ENCODE data around the gene LPP. TPM values are rescaled to one million over a fixed set of nuclear protein-coding genes. Genes with fewer than 3 reads are reported as not detected.

LPP gene
- total and polyA plus RNA-seq, 4 donors = 11.1 to 219 (median 66.5) TPM

DNA sequence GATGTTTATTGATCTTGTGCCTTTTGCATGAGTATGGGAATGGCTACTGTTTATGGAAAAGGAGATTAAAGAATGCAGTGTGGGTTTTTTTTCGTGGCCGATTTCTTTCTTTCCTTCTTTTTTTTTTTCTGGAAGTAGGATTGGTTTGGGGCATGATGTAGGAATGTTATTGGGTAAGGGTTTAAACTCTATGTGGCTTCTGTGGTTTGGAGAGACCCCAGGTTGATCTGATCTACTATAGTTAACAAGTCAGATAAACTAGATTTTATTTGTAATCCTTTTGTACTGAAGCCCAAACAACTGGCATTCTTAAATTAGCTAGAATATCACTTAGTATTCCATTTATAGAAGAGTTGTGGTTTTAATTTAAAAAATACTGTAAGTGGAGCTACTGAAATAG lies 304.8 kb downstream of the LPP start:
- Histone ChIP-seq H3K4me1 (ENCODE audit: control insufficient read depth in 5 of 5, insufficient read depth in 5 of 5, low read length in 5 of 5) (peaks cover 0 to 9% (median 0%) of the 10 kb centered on the region in 5 donors), H3K9me3 (ENCODE audit: control insufficient read depth in 4 of 4, insufficient read depth in 3 of 4, low read length in 3 of 4) (no peaks in the 10 kb centered on the region), H3K36me3 (ENCODE audit: control insufficient read depth in 4 of 4, insufficient read depth in 4 of 4, low read length in 4 of 4) (peaks cover 0 to 2% (median 0%) of the 10 kb centered on the region in 4 donors), H3K27me3 (ENCODE audit: control insufficient read depth in 3 of 3, insufficient read depth in 3 of 3, low read length in 2 of 3) (no peaks in the 10 kb centered on the region), H3K27ac (ENCODE audit: low read depth in 1 of 2, low read length in 1 of 2) (no peak overlapping the region), H3K4me3 (no peak overlapping the region), H3K9ac (ENCODE audit: insufficient read depth in 1 of 2, low read length in 2 of 2) (no peak overlapping the region)
- DNase-seq (no peak), ATAC-seq (ENCODE audit: insufficient read depth, low FRiP score) (no peak)
- TF ChIP-seq, protein P1, sequence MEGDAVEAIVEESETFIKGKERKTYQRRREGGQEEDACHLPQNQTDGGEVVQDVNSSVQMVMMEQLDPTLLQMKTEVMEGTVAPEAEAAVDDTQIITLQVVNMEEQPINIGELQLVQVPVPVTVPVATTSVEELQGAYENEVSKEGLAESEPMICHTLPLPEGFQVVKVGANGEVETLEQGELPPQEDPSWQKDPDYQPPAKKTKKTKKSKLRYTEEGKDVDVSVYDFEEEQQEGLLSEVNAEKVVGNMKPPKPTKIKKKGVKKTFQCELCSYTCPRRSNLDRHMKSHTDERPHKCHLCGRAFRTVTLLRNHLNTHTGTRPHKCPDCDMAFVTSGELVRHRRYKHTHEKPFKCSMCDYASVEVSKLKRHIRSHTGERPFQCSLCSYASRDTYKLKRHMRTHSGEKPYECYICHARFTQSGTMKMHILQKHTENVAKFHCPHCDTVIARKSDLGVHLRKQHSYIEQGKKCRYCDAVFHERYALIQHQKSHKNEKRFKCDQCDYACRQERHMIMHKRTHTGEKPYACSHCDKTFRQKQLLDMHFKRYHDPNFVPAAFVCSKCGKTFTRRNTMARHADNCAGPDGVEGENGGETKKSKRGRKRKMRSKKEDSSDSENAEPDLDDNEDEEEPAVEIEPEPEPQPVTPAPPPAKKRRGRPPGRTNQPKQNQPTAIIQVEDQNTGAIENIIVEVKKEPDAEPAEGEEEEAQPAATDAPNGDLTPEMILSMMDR (IDR thresholded peaks at IDR 0.05; ENCODE audit: control extremely low read depth, extremely low read depth) = no peak
- 35 to 85% methylated on average over 2 of the region's 2 CpGs for WGBS, 2 donors

DNA sequence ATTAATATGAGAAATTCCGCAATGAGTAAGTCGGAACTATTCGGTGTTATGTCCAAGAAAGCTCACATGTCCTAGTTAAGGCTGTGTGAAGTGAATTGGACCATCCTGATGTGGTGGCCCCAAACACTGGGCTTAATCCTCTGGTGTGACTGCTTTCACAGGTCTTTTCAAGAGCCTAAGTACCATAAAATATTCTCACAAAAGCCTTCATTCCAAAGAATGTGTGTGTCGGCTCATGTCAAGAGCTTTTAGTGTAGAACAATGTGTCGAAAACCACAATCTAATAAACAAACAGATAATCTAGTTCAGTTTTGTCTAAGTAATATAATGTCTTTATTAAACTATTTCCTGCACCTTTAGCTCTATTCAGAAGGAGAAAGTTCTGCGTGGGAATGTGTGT lies 311.4 kb downstream of the LPP start:
- Histone ChIP-seq H3K9ac (ENCODE audit: insufficient read depth in 1 of 2, low read length in 2 of 2) (no peak overlapping the region), H3K4me1 (ENCODE audit: control insufficient read depth in 5 of 5, insufficient read depth in 5 of 5, low read length in 5 of 5) (peaks cover 0 to 4% (median 0%) of the 10 kb centered on the region in 5 donors), H3K27me3 (ENCODE audit: control insufficient read depth in 3 of 3, insufficient read depth in 3 of 3, low read length in 2 of 3) (no peaks in the 10 kb centered on the region), H3K4me3 (no peak overlapping the region), H3K36me3 (ENCODE audit: control insufficient read depth in 4 of 4, insufficient read depth in 4 of 4, low read length in 4 of 4) (no peaks in the 10 kb centered on the region), H3K27ac (ENCODE audit: low read depth in 1 of 2, low read length in 1 of 2) (no peak overlapping the region), H3K9me3 (ENCODE audit: control insufficient read depth in 4 of 4, insufficient read depth in 3 of 4, low read length in 3 of 4) (no peaks in the 10 kb centered on the region)
- TF ChIP-seq, protein P1 (IDR thresholded peaks at IDR 0.05; ENCODE audit: control extremely low read depth, extremely low read depth) = no peak
- ATAC-seq (ENCODE audit: insufficient read depth, low FRiP score) = no peak
- 85 to 89% methylated on average over 6 of the region's 6 CpGs for WGBS, 2 donors
- DNase-seq = no peak

DNA sequence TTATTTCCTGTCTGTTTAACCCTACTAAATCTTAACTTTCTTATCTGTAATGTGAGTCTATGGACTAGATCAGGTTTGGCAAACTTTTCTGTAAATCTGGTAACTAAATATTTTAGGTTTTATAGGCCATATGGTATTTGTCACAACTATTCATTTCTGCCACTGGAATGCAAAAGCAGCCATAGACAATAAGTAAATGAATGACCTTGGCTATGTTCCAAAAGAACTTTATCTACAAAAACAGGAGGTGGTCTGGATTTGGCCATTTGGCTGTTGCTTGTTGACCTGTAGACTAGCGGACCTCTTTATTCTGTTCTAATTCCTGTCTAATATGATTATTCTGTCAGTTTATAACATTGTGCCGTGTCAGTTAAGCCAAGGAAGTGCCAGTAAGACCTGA lies 314.2 kb downstream of the LPP start:
- Histone ChIP-seq H3K27me3 (ENCODE audit: control insufficient read depth in 3 of 3, insufficient read depth in 3 of 3, low read length in 2 of 3) (no peaks in the 10 kb centered on the region), H3K36me3 (ENCODE audit: control insufficient read depth in 4 of 4, insufficient read depth in 4 of 4, low read length in 4 of 4) (no peaks in the 10 kb centered on the region), H3K9ac (ENCODE audit: insufficient read depth in 1 of 2, low read length in 2 of 2) (no peak overlapping the region), H3K4me3 (no peak overlapping the region), H3K27ac (ENCODE audit: low read depth in 1 of 2, low read length in 1 of 2) (no peak overlapping the region), H3K9me3 (ENCODE audit: control insufficient read depth in 4 of 4, insufficient read depth in 3 of 4, low read length in 3 of 4) (peaks cover 0 to 2% (median 0%) of the 10 kb centered on the region in 4 donors), H3K4me1 (ENCODE audit: control insufficient read depth in 5 of 5, insufficient read depth in 5 of 5, low read length in 5 of 5) (peaks cover 0 to 13% (median 0%) of the 10 kb centered on the region in 5 donors)
- DNase-seq (no peak), ATAC-seq (ENCODE audit: insufficient read depth, low FRiP score) (no peak)
- TF ChIP-seq, protein P1 (IDR thresholded peaks at IDR 0.05; ENCODE audit: control extremely low read depth, extremely low read depth) = no peak
- WGBS, 2 donors = 73 to 88% methylated on average over 2 of the region's 2 CpGs

- no peaks in the 10 kb centered on the region for H3K27me3 ChIP-seq (ENCODE audit: control insufficient read depth in 3 of 3, insufficient read depth in 3 of 3, low read length in 2 of 3)
- H3K9me3 ChIP-seq (ENCODE audit: control insufficient read depth in 4 of 4, insufficient read depth in 3 of 4, low read length in 3 of 4) = peaks cover 0 to 2% (median 0%) of the 10 kb centered on the region in 4 donors
- 52 to 73% methylated on average over 3 of the region's 3 CpGs for WGBS, 2 donors
- DNase-seq (peak in 2 of 3 donors; percentile 11 to 16), ATAC-seq (ENCODE audit: insufficient read depth, low FRiP score) (no peak)
- H3K4me3 ChIP-seq = no peak overlapping the region
- H3K4me1 ChIP-seq (ENCODE audit: control insufficient read depth in 5 of 5, insufficient read depth in 5 of 5, low read length in 5 of 5) = peaks cover 0 to 13% (median 0%) of the 10 kb centered on the region in 5 donors
- peaks cover 0 to 2% (median 0%) of the 10 kb centered on the region in 4 donors for H3K36me3 ChIP-seq (ENCODE audit: control insufficient read depth in 4 of 4, insufficient read depth in 4 of 4, low read length in 4 of 4)
- TF ChIP-seq, protein P1 (IDR thresholded peaks at IDR 0.05; ENCODE audit: control extremely low read depth, extremely low read depth) = no peak
- no peak overlapping the region for H3K9ac ChIP-seq (ENCODE audit: insufficient read depth in 1 of 2, low read length in 2 of 2)
- H3K27ac ChIP-seq (ENCODE audit: low read depth in 1 of 2, low read length in 1 of 2) = no peak overlapping the region
These were observed 314.7 kb downstream of the LPP start for GRCh38 chr3:188468662-188469061.
